Tibial nerve (tissue), 4 donors: Measurements from ENCODE around the gene ARHGAP25. TPM values are rescaled to one million over a fixed set of nuclear protein-coding genes. Genes with fewer than 3 reads are reported as not detected.

ENCODE experiments used
- DNase-seq, 2 donors: peaks; one replicate each; pipeline ENCODE4 v3.0.0-alpha.2; 2019; ENCODE audit warnings: low spot score in 2 of 2
- H3K27ac ChIP-seq, 4 donors: fragments of 200-600 bp; sonication (generic) in 3 of 4; one replicate each; pipeline ENCODE4 v1.5.1; 2017 to 2019; ENCODE audit warnings: mild to moderate bottlenecking in 1 of 4
- H3K27me3 ChIP-seq, 2 donors: fragments of 200-600 bp; sonication (generic) in 1 of 2; one replicate each; pipeline versions ENCODE4 v1.5.1 to v1.6.0; 2017 to 2019
- H3K36me3 ChIP-seq, 3 donors: fragments of 200-600 bp; sonication (generic); one replicate each; pipeline ENCODE4 v1.5.1; 2018 to 2019
- H3K4me1 ChIP-seq, 4 donors: fragments of 200-600 bp; sonication (generic) in 3 of 4; one replicate each; pipeline ENCODE4 v1.5.1; 2017 to 2019
- H3K4me3 ChIP-seq, 4 donors: fragments of 200-600 bp; sonication (generic) in 3 of 4; one replicate each; pipeline ENCODE4 v1.5.1; 2017 to 2019; ENCODE audit warnings: mild to moderate bottlenecking in 1 of 4, moderate library complexity in 1 of 4
- H3K9me3 ChIP-seq, 4 donors: fragments of 200-600 bp; sonication (generic) in 3 of 4; one replicate each; pipeline ENCODE4 v1.5.1; 2017 to 2019
- EP300 ChIP-seq, 2 donors: sonication (generic); formaldehyde crosslinking; IDR thresholded peaks; one replicate each; pipeline ENCODE4 v1.6.1; 2017; ENCODE audit warnings: antibody characterized with exemption in 2 of 2, mild to moderate bottlenecking in 1 of 2
- POLR2A ChIP-seq, 2 donors: fragments of 450-650 bp; IDR thresholded peaks; one replicate each; pipeline ENCODE4 v1.6.1; 2017; ENCODE audit warnings: antibody characterized with exemption in 2 of 2, mild to moderate bottlenecking in 2 of 2, moderate library complexity in 2 of 2
- WGBS, 2 donors: methylation state at CpG; one replicate each; pipeline ENCODE4 v1.1.5; 2018; 5-methylcytosine and 5-hydroxymethylcytosine counted together
- total RNA-seq, 4 donors: library from RNA; depleted of rRNA; stranded (reverse); fragments of >200 nt; gene quantifications; one replicate each; pipeline ENCODE4 v1.1.0, GENCODE V29; 2016
- TF ChIP-seq, protein P1 (sequence below), 5 experiments: fragments of 200-600 bp in 3 of 5; fragments of 450-650 bp in 2 of 5; sonication (generic) in 3 of 5; IDR thresholded peaks; one replicate each; pipeline ENCODE4 v1.5.1; 2016 to 2019; ENCODE audit warnings: antibody characterized with exemption in 5 of 5, mild to moderate bottlenecking in 3 of 5, moderate library complexity in 2 of 5

Gene ARHGAP25
- total RNA-seq, 4 donors from 2014 or later = 4.3 to 9.6 (median 5.3) TPM

- 78 to 81% methylated on average over 3 of the region's 3 CpGs for WGBS, 2 donors
- DNase-seq = no peak
- peaks cover 0 to 5% (median 0%) of the 10 kb centered on the region in 4 donors for H3K4me1 ChIP-seq
Observed at GRCh38 chr2:68717305-68717661, 17.3 kb upstream of the ARHGAP25 start.

GRCh38 chr2:68719912-68720311 lies 14.7 kb upstream of the ARHGAP25 start:
- no peak for DNase-seq
- H3K4me1 ChIP-seq = peaks cover 0 to 5% (median 0%) of the 10 kb centered on the region in 4 donors
- no peaks in the 10 kb centered on the region for H3K36me3 ChIP-seq
- TF ChIP-seq EP300 (IDR thresholded peaks at IDR 0.05) (no peak), POLR2A (IDR thresholded peaks at IDR 0.05) (no peak)
- TF ChIP-seq, protein P1, sequence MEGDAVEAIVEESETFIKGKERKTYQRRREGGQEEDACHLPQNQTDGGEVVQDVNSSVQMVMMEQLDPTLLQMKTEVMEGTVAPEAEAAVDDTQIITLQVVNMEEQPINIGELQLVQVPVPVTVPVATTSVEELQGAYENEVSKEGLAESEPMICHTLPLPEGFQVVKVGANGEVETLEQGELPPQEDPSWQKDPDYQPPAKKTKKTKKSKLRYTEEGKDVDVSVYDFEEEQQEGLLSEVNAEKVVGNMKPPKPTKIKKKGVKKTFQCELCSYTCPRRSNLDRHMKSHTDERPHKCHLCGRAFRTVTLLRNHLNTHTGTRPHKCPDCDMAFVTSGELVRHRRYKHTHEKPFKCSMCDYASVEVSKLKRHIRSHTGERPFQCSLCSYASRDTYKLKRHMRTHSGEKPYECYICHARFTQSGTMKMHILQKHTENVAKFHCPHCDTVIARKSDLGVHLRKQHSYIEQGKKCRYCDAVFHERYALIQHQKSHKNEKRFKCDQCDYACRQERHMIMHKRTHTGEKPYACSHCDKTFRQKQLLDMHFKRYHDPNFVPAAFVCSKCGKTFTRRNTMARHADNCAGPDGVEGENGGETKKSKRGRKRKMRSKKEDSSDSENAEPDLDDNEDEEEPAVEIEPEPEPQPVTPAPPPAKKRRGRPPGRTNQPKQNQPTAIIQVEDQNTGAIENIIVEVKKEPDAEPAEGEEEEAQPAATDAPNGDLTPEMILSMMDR (IDR thresholded peaks at IDR 0.05) = no peak
- H3K9me3 ChIP-seq = no peaks in the 10 kb centered on the region
- 93 to 94% methylated on average over 4 of the region's 4 CpGs for WGBS, 2 donors
- no peaks in the 10 kb centered on the region for H3K27me3 ChIP-seq
- no peak overlapping the region for H3K4me3 ChIP-seq
- H3K27ac ChIP-seq = no peak overlapping the region

More at GRCh38 chr2:68717305-68717661, 17.3 kb upstream of the ARHGAP25 start:
- TF ChIP-seq EP300 (IDR thresholded peaks at IDR 0.05) (no peak), POLR2A (IDR thresholded peaks at IDR 0.05) (no peak)
- TF ChIP-seq, protein P1 (IDR thresholded peaks at IDR 0.05) = no peak
- H3K4me3 ChIP-seq = no peak overlapping the region
- H3K27ac ChIP-seq = no peak overlapping the region
- no peaks in the 10 kb centered on the region for H3K36me3 ChIP-seq
- H3K9me3 ChIP-seq = no peaks in the 10 kb centered on the region
- no peaks in the 10 kb centered on the region for H3K27me3 ChIP-seq

GRCh38 chr2:68720665-68721064 lies 13.9 kb upstream of the ARHGAP25 start:
- Histone ChIP-seq H3K27me3 (no peaks in the 10 kb centered on the region), H3K27ac (no peak overlapping the region), H3K4me3 (no peak overlapping the region), H3K9me3 (no peaks in the 10 kb centered on the region), H3K4me1 (no peaks in the 10 kb centered on the region), H3K36me3 (no peaks in the 10 kb centered on the region)
- DNase-seq = no peak
- TF ChIP-seq POLR2A (IDR thresholded peaks at IDR 0.05) = no peak
- TF ChIP-seq, protein P1 (IDR thresholded peaks at IDR 0.05) = no peak
- WGBS, 2 donors = 74 to 83% methylated on average over 3 of the region's 3 CpGs

DNA sequence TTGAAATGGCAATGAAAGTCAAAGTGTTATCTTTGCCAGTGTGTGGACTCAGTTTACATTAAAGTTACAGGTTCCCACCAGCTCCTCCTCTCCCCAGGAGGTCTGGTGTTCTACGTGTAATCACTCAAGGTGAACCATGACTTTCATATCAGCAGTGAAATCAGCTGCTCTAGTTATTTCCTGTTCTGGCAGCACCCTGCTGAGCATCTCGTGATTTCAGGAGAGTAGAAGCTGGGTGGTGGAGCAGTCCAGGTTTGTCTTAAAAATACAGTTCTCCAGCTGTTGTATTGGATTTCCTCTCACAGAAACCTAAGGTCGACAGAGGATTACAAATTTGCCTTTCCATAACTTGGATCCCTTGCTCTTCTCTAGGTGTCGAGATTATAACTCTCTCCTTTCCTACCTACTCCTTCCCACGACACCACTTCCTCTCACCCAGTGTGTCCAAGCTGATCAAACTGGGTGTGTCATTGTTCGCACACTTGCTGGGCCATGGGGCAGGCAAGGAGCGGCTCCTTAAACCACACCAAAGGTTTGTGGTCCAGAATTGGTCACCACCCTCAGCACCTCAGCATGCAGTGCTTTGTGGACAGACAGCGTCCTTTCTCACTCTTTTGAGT lies 13.0 kb upstream of the ARHGAP25 start:
- H3K4me3 ChIP-seq = no peak overlapping the region
- H3K4me1 ChIP-seq = no peaks in the 10 kb centered on the region
- H3K27me3 ChIP-seq = no peaks in the 10 kb centered on the region
- WGBS, 2 donors = 72 to 73% methylated on average over 8 of the region's 8 CpGs
- TF ChIP-seq POLR2A (IDR thresholded peaks at IDR 0.05) = no peak
- no peak for TF ChIP-seq EP300 (IDR thresholded peaks at IDR 0.05)
- TF ChIP-seq, protein P1 (IDR thresholded peaks at IDR 0.05) = no peak
- peak overlapping the region in 1 of 4 donors; percentile 12 for H3K27ac ChIP-seq
- no peaks in the 10 kb centered on the region for H3K36me3 ChIP-seq
- DNase-seq = no peak
- no peaks in the 10 kb centered on the region for H3K9me3 ChIP-seq

DNA sequence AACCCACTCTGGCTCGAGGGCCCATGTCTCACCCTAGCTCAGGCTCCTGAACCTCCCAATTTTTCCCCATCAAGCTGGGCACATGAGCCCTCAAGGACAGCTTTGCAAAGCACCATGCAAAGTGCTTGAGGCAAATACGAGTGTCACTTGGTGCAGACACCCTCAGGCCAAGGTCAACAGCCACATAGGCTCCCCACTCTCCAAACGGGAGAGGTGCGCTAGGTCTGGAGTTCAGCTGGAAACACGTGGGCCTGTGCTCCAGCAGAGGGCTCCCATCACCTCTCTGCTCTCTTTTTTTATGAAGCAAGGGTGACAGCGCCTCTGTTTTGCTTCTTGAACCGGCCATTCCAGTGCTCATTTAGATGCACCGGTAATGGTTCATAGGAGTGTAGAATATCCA lies 11.9 kb upstream of the ARHGAP25 start:
- 68 to 70% methylated on average over 8 of the region's 8 CpGs for WGBS, 2 donors
- H3K4me3 ChIP-seq = no peak overlapping the region
- H3K4me1 ChIP-seq = peaks cover 0 to 3% (median 0%) of the 10 kb centered on the region in 4 donors
- TF ChIP-seq, protein P1 (IDR thresholded peaks at IDR 0.05) = no peak
- no peak for TF ChIP-seq EP300 (IDR thresholded peaks at IDR 0.05)
- TF ChIP-seq POLR2A (IDR thresholded peaks at IDR 0.05) = no peak
- H3K36me3 ChIP-seq = no peaks in the 10 kb centered on the region
- H3K9me3 ChIP-seq = no peaks in the 10 kb centered on the region
- H3K27ac ChIP-seq = no peak overlapping the region
- no peaks in the 10 kb centered on the region for H3K27me3 ChIP-seq
- DNase-seq = no peak
